ENCODE data around the gene DRG1. TPM values are rescaled to one million over a fixed set of nuclear protein-coding genes. Genes with fewer than 3 reads are reported as not detected.

Gene DRG1
- total and polyA plus RNA-seq, 2 donors (not counting 1 experiment from before 2014, with no cell fraction given): 33.9 to 58.9 TPM

- Mint-ChIP-seq H3K9me3 (ENCODE audit: insufficient read depth) (no peaks in the 10 kb centered on the region), H3K4me3 (no peak overlapping the region), H3K4me1 (no peaks in the 10 kb centered on the region), H3K27ac (no peak overlapping the region), H3K27me3 (no peaks in the 10 kb centered on the region)
- CTCF ChIA-PET: interaction anchor here (0.6 kb wide), 1 partner anchor 86 kb away, joined by 3 read pairs; no protein-coding TSS in a partner anchor
- Histone ChIP-seq H3K4me2 (replicated peaks; ENCODE audit: low read depth, low read length, poor library complexity, severe bottlenecking) (no peak overlapping the region), H4K20me1 (ENCODE audit: control insufficient read depth, insufficient read depth, low read length, poor library complexity, severe bottlenecking) (peaks cover 5% of the 10 kb centered on the region), H3K79me2 (ENCODE audit: control insufficient read depth, insufficient read depth, low read length) (no peaks in the 10 kb centered on the region), H3K4me1 (ENCODE audit: control insufficient read depth in 2 of 2, insufficient read depth in 2 of 2, low read length in 2 of 2) (no peaks in the 10 kb centered on the region), H3K9ac (ENCODE audit: low read length) (no peak overlapping the region), H2AFZ (ENCODE audit: insufficient read depth, low read depth, low read length, poor library complexity, severe bottlenecking) (no peak overlapping the region), H3K27ac (ENCODE audit: low read length in 2 of 2) (no peak overlapping the region), H3K9me3 (ENCODE audit: control extremely low read depth in 1 of 3, control insufficient read depth in 2 of 3, insufficient read depth in 1 of 3, low read length in 2 of 3) (no peaks in the 10 kb centered on the region), H3K36me3 (replicated peaks in 1 of 2; ENCODE audit: control extremely low read depth in 1 of 2, control insufficient read depth in 1 of 2, extremely low read depth in 1 of 2, insufficient read depth in 2 of 2, low read length in 1 of 2) (peaks cover 4 to 69% of the 10 kb centered on the region in 2 experiments), H3K4me3 (ENCODE audit: control extremely low read depth in 1 of 5, extremely low read depth in 1 of 5, insufficient read depth in 1 of 5, low read depth in 2 of 5, low read length in 4 of 5) (no peak overlapping the region), H3K27me3 (replicated peaks in 1 of 4; ENCODE audit: control extremely low read depth in 1 of 4, control insufficient read depth in 3 of 4, insufficient read depth in 4 of 4, low read length in 3 of 4) (no peaks in the 10 kb centered on the region)
- intact Hi-C loops (cut with micrococcal nuclease): no loop called here
- WGBS (ENCODE audit: insufficient coverage): no CpG with 5 or more reads among the region's 9 CpGs
- POLR2A ChIA-PET: no interaction called here
- DNase-seq: no peak
- TF ChIP-seq EZH2 (IDR thresholded peaks at IDR 0.05; ENCODE audit: borderline replicate concordance, insufficient read depth, low read depth, low read length, poor library complexity, severe bottlenecking) (no peak), CTCF (IDR thresholded peaks at IDR 0.05) (no peak)
- no peak for ATAC-seq (ENCODE audit: low read depth)
These were observed 26.1 kb downstream of the DRG1 start for GRCh38 chr22:31425331-31426050.

DNA sequence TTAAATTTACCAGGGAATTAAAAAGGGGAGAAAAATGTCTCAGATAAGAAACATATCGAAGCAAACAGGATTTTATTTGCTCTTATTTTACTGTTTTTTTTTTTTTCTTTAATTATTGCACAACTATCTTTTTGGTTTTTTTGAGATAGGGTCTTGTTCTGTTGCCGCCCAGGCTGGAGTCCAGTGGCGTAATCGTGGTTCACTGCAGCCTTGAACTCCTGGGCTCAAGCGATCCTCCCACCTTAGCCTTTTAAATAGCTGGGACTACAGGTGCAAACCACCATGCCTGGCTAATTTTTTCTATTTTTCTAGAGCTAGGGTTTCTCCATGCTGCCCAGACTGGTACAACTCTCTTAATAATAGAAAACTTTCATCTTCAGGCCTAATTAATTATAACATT is 32.5 kb downstream of the DRG1 start:
- H3K4me1 Mint-ChIP-seq: no peaks in the 10 kb centered on the region
- H3K27me3 Mint-ChIP-seq: no peaks in the 10 kb centered on the region
- no peak overlapping the region for H3K27ac Mint-ChIP-seq
- H3K4me3 Mint-ChIP-seq: no peak overlapping the region
- Histone ChIP-seq H3K36me3 (replicated peaks in 1 of 2; ENCODE audit: control extremely low read depth in 1 of 2, control insufficient read depth in 1 of 2, extremely low read depth in 1 of 2, insufficient read depth in 2 of 2, low read length in 1 of 2) (peaks cover 15 to 75% of the 10 kb centered on the region in 2 experiments), H3K27ac (ENCODE audit: low read length in 2 of 2) (no peak overlapping the region), H3K4me1 (ENCODE audit: control insufficient read depth in 2 of 2, insufficient read depth in 2 of 2, low read length in 2 of 2) (no peaks in the 10 kb centered on the region), H3K4me3 (ENCODE audit: control extremely low read depth in 1 of 5, extremely low read depth in 1 of 5, insufficient read depth in 1 of 5, low read depth in 2 of 5, low read length in 4 of 5) (no peak overlapping the region), H2AFZ (ENCODE audit: insufficient read depth, low read depth, low read length, poor library complexity, severe bottlenecking) (no peak overlapping the region), H3K4me2 (replicated peaks; ENCODE audit: low read depth, low read length, poor library complexity, severe bottlenecking) (no peak overlapping the region), H3K9me3 (ENCODE audit: control extremely low read depth in 1 of 3, control insufficient read depth in 2 of 3, insufficient read depth in 1 of 3, low read length in 2 of 3) (no peaks in the 10 kb centered on the region), H3K9ac (ENCODE audit: low read length) (no peak overlapping the region), H3K27me3 (replicated peaks in 1 of 4; ENCODE audit: control extremely low read depth in 1 of 4, control insufficient read depth in 3 of 4, insufficient read depth in 4 of 4, low read length in 3 of 4) (no peaks in the 10 kb centered on the region), H4K20me1 (ENCODE audit: control insufficient read depth, insufficient read depth, low read length, poor library complexity, severe bottlenecking) (no peaks in the 10 kb centered on the region), H3K79me2 (ENCODE audit: control insufficient read depth, insufficient read depth, low read length) (no peaks in the 10 kb centered on the region)
- 100% methylated on average over 4 of the region's 5 CpGs for WGBS (ENCODE audit: insufficient coverage)
- ATAC-seq (ENCODE audit: low read depth) (no peak), DNase-seq (no peak)
- ChIA-PET CTCF (interaction anchor here (1.0 kb wide), 2 partner anchors 20 to 126 kb away, joined by 3 to 4 read pairs; no protein-coding TSS in a partner anchor), POLR2A (no interaction called here)
- intact Hi-C loops (cut with micrococcal nuclease): no loop called here
- TF ChIP-seq EZH2 (IDR thresholded peaks at IDR 0.05; ENCODE audit: borderline replicate concordance, insufficient read depth, low read depth, low read length, poor library complexity, severe bottlenecking) (no peak), CTCF (IDR thresholded peaks at IDR 0.05) (no peak)
- no peaks in the 10 kb centered on the region for H3K9me3 Mint-ChIP-seq (ENCODE audit: insufficient read depth)
